Measurements from ENCODE around the gene GPR15LG.

Gene GPR15LG

GRCh38 chr10:84194424-84195043, 20.9 kb downstream of the GPR15LG start, which contains the start of gene CDHR1:
CDHR1 (plus strand) TSS chr10:84194537; CDS start chr10:84194761, 224 bp downstream.
- Histone ChIP-seq H3K9ac (ENCODE audit: low read length in 2 of 2) (no peak within 1 kb of the TSS), H3K27ac (ENCODE audit: low read length) (no peak within 1 kb of the TSS), H3K4me3 (ENCODE audit: low read length in 2 of 2) (peak within 1 kb of the TSS; percentile 65 to 67), H3K36me3 (ENCODE audit: control insufficient read depth in 2 of 2, insufficient read depth in 2 of 2, low read length in 2 of 2) (no peaks in the 10 kb centered on the region), H3K4me1 (ENCODE audit: control insufficient read depth, insufficient read depth, low read length) (peaks cover 32% of the 10 kb centered on the region), H3K27me3 (ENCODE audit: control insufficient read depth in 1 of 2, insufficient read depth in 2 of 2, low read length in 2 of 2) (peaks cover 28 to 34% of the 10 kb centered on the region in 2 donors), H3K9me3 (ENCODE audit: control insufficient read depth in 2 of 2, low read length in 2 of 2) (no peaks in the 10 kb centered on the region)

GRCh38 chr10:84195044-84195830, 21.6 kb downstream of the GPR15LG start:
- no peaks in the 10 kb centered on the region for H3K9me3 ChIP-seq (ENCODE audit: control insufficient read depth in 2 of 2, low read length in 2 of 2)
- H3K27me3 ChIP-seq (ENCODE audit: control insufficient read depth in 1 of 2, insufficient read depth in 2 of 2, low read length in 2 of 2), result peaks cover 28 to 34% of the 10 kb centered on the region in 2 donors
- no peaks in the 10 kb centered on the region for H3K36me3 ChIP-seq (ENCODE audit: control insufficient read depth in 2 of 2, insufficient read depth in 2 of 2, low read length in 2 of 2)
- H3K9ac ChIP-seq (ENCODE audit: low read length in 2 of 2), result no peak overlapping the region
- no peak overlapping the region for H3K27ac ChIP-seq (ENCODE audit: low read length)
- peak overlapping the region; percentile 43 to 67 for H3K4me3 ChIP-seq (ENCODE audit: low read length in 2 of 2)
- peaks cover 32% of the 10 kb centered on the region for H3K4me1 ChIP-seq (ENCODE audit: control insufficient read depth, insufficient read depth, low read length)

- Histone ChIP-seq H3K36me3 (ENCODE audit: control insufficient read depth in 2 of 2, insufficient read depth in 2 of 2, low read length in 2 of 2) (no peaks in the 10 kb centered on the region), H3K4me3 (ENCODE audit: low read length in 2 of 2) (no peak overlapping the region), H3K27me3 (ENCODE audit: control insufficient read depth in 1 of 2, insufficient read depth in 2 of 2, low read length in 2 of 2) (peaks cover 25 to 32% of the 10 kb centered on the region in 2 donors), H3K9me3 (ENCODE audit: control insufficient read depth in 2 of 2, low read length in 2 of 2) (no peaks in the 10 kb centered on the region), H3K27ac (ENCODE audit: low read length) (no peak overlapping the region), H3K4me1 (ENCODE audit: control insufficient read depth, insufficient read depth, low read length) (peaks cover 32% of the 10 kb centered on the region), H3K9ac (ENCODE audit: low read length in 2 of 2) (no peak overlapping the region)
These were observed 22.5 kb downstream of the GPR15LG start for GRCh38 chr10:84196083-84196482.

GRCh38 chr10:84196941-84197340, 23.3 kb downstream of the GPR15LG start:
- Histone ChIP-seq H3K9ac (ENCODE audit: low read length in 2 of 2) (no peak overlapping the region), H3K36me3 (ENCODE audit: control insufficient read depth in 2 of 2, insufficient read depth in 2 of 2, low read length in 2 of 2) (no peaks in the 10 kb centered on the region), H3K9me3 (ENCODE audit: control insufficient read depth in 2 of 2, low read length in 2 of 2) (no peaks in the 10 kb centered on the region), H3K4me3 (ENCODE audit: low read length in 2 of 2) (no peak overlapping the region), H3K27me3 (ENCODE audit: control insufficient read depth in 1 of 2, insufficient read depth in 2 of 2, low read length in 2 of 2) (peaks cover 24 to 25% of the 10 kb centered on the region in 2 donors), H3K4me1 (ENCODE audit: control insufficient read depth, insufficient read depth, low read length) (peaks cover 32% of the 10 kb centered on the region), H3K27ac (ENCODE audit: low read length) (no peak overlapping the region)

- H3K27me3 ChIP-seq (ENCODE audit: control insufficient read depth in 1 of 2, insufficient read depth in 2 of 2, low read length in 2 of 2), result peaks cover 24 to 25% of the 10 kb centered on the region in 2 donors
- H3K4me1 ChIP-seq (ENCODE audit: control insufficient read depth, insufficient read depth, low read length), result peaks cover 32% of the 10 kb centered on the region
- no peak overlapping the region for H3K27ac ChIP-seq (ENCODE audit: low read length)
- no peak overlapping the region for H3K4me3 ChIP-seq (ENCODE audit: low read length in 2 of 2)
- H3K9me3 ChIP-seq (ENCODE audit: control insufficient read depth in 2 of 2, low read length in 2 of 2), result no peaks in the 10 kb centered on the region
- no peaks in the 10 kb centered on the region for H3K36me3 ChIP-seq (ENCODE audit: control insufficient read depth in 2 of 2, insufficient read depth in 2 of 2, low read length in 2 of 2)
- no peak overlapping the region for H3K9ac ChIP-seq (ENCODE audit: low read length in 2 of 2)
These were observed 24.0 kb downstream of the GPR15LG start for GRCh38 chr10:84197643-84198042.

GRCh38 chr10:84198206-84198915, 24.8 kb downstream of the GPR15LG start:
- H3K36me3 ChIP-seq (ENCODE audit: control insufficient read depth in 2 of 2, insufficient read depth in 2 of 2, low read length in 2 of 2), result no peaks in the 10 kb centered on the region
- no peaks in the 10 kb centered on the region for H3K9me3 ChIP-seq (ENCODE audit: control insufficient read depth in 2 of 2, low read length in 2 of 2)
- peaks cover 21 to 23% of the 10 kb centered on the region in 2 donors for H3K27me3 ChIP-seq (ENCODE audit: control insufficient read depth in 1 of 2, insufficient read depth in 2 of 2, low read length in 2 of 2)
- peaks cover 32% of the 10 kb centered on the region for H3K4me1 ChIP-seq (ENCODE audit: control insufficient read depth, insufficient read depth, low read length)
- no peak overlapping the region for H3K4me3 ChIP-seq (ENCODE audit: low read length in 2 of 2)
- no peak overlapping the region for H3K27ac ChIP-seq (ENCODE audit: low read length)
- H3K9ac ChIP-seq (ENCODE audit: low read length in 2 of 2), result no peak overlapping the region

- no peaks in the 10 kb centered on the region for H3K36me3 ChIP-seq (ENCODE audit: control insufficient read depth in 2 of 2, insufficient read depth in 2 of 2, low read length in 2 of 2)
- H3K4me1 ChIP-seq (ENCODE audit: control insufficient read depth, insufficient read depth, low read length), result peaks cover 20% of the 10 kb centered on the region
- H3K27me3 ChIP-seq (ENCODE audit: control insufficient read depth in 1 of 2, insufficient read depth in 2 of 2, low read length in 2 of 2), result peaks cover under 1 to 6% of the 10 kb centered on the region in 2 donors
- H3K9me3 ChIP-seq (ENCODE audit: control insufficient read depth in 2 of 2, low read length in 2 of 2), result no peaks in the 10 kb centered on the region
- H3K4me3 ChIP-seq (ENCODE audit: low read length in 2 of 2), result no peak overlapping the region
- no peak overlapping the region for H3K27ac ChIP-seq (ENCODE audit: low read length)
- H3K9ac ChIP-seq (ENCODE audit: low read length in 2 of 2), result no peak overlapping the region
These were observed 27.1 kb downstream of the GPR15LG start for GRCh38 chr10:84200537-84201243.

- H3K36me3 ChIP-seq (ENCODE audit: control insufficient read depth in 2 of 2, insufficient read depth in 2 of 2, low read length in 2 of 2), result no peaks in the 10 kb centered on the region
- peaks cover 14% of the 10 kb centered on the region for H3K4me1 ChIP-seq (ENCODE audit: control insufficient read depth, insufficient read depth, low read length)
- no peak overlapping the region for H3K4me3 ChIP-seq (ENCODE audit: low read length in 2 of 2)
- H3K9ac ChIP-seq (ENCODE audit: low read length in 2 of 2), result no peak overlapping the region
- H3K9me3 ChIP-seq (ENCODE audit: control insufficient read depth in 2 of 2, low read length in 2 of 2), result no peaks in the 10 kb centered on the region
- H3K27me3 ChIP-seq (ENCODE audit: control insufficient read depth in 1 of 2, insufficient read depth in 2 of 2, low read length in 2 of 2), result peaks cover 0 to 2% of the 10 kb centered on the region in 2 donors
- H3K27ac ChIP-seq (ENCODE audit: low read length), result no peak overlapping the region
These were observed 27.6 kb downstream of the GPR15LG start for GRCh38 chr10:84201244-84201606.

GRCh38 chr10:84201682-84202081, 28.1 kb downstream of the GPR15LG start:
- Histone ChIP-seq H3K4me3 (ENCODE audit: low read length in 2 of 2) (no peak overlapping the region), H3K27ac (ENCODE audit: low read length) (no peak overlapping the region), H3K27me3 (ENCODE audit: control insufficient read depth in 1 of 2, insufficient read depth in 2 of 2, low read length in 2 of 2) (peaks cover under 1 to 2% of the 10 kb centered on the region in 2 donors), H3K4me1 (ENCODE audit: control insufficient read depth, insufficient read depth, low read length) (peaks cover 11% of the 10 kb centered on the region), H3K9me3 (ENCODE audit: control insufficient read depth in 2 of 2, low read length in 2 of 2) (no peaks in the 10 kb centered on the region), H3K9ac (ENCODE audit: low read length in 2 of 2) (no peak overlapping the region), H3K36me3 (ENCODE audit: control insufficient read depth in 2 of 2, insufficient read depth in 2 of 2, low read length in 2 of 2) (no peaks in the 10 kb centered on the region)

- peaks cover 3 to 5% of the 10 kb centered on the region in 2 donors for H3K27me3 ChIP-seq (ENCODE audit: control insufficient read depth in 1 of 2, insufficient read depth in 2 of 2, low read length in 2 of 2)
- H3K36me3 ChIP-seq (ENCODE audit: control insufficient read depth in 2 of 2, insufficient read depth in 2 of 2, low read length in 2 of 2), result no peaks in the 10 kb centered on the region
- no peaks in the 10 kb centered on the region for H3K9me3 ChIP-seq (ENCODE audit: control insufficient read depth in 2 of 2, low read length in 2 of 2)
- H3K4me1 ChIP-seq (ENCODE audit: control insufficient read depth, insufficient read depth, low read length), result peaks cover 4% of the 10 kb centered on the region
- no peak overlapping the region for H3K4me3 ChIP-seq (ENCODE audit: low read length in 2 of 2)
- H3K9ac ChIP-seq (ENCODE audit: low read length in 2 of 2), result no peak overlapping the region
- H3K27ac ChIP-seq (ENCODE audit: low read length), result no peak overlapping the region
These were observed 28.7 kb downstream of the GPR15LG start for GRCh38 chr10:84202349-84202748.

Measured in stomach smooth muscle (tissue), 2 donors.